Kasumi-1 (cell line): Measurements from ENCODE around the gene TACR3.
"Not testable (repeated sequence)": the region's sequence is repeated elsewhere in the genome, so short reads cannot be mapped to it uniquely, and the experiment has no call there.

ENCODE experiments used
- DNase-seq, 2 experiments: peaks; one replicate each; lab custom pipeline; 2025; lab: John Stamatoyannopoulos, UW

TACR3 gene, protein sequence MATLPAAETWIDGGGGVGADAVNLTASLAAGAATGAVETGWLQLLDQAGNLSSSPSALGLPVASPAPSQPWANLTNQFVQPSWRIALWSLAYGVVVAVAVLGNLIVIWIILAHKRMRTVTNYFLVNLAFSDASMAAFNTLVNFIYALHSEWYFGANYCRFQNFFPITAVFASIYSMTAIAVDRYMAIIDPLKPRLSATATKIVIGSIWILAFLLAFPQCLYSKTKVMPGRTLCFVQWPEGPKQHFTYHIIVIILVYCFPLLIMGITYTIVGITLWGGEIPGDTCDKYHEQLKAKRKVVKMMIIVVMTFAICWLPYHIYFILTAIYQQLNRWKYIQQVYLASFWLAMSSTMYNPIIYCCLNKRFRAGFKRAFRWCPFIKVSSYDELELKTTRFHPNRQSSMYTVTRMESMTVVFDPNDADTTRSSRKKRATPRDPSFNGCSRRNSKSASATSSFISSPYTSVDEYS

DNA sequence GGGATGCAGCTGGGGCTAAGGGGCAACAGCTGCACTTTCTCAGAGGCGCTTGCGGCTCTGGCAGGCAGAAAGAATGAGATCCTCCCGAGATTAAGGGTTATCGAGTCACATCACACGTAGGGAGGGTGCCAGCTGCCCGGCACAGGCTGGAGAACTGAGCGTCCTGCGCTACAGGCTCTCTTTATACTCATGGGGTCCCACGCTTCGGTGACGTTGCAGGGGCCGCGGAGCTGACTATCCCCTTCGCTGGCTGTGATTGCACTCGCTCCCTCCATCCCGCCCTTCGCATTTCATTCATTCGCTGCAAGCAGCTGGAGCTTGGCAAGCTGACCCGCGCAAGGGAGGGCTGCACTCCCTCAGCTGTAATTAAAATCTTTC lies at the start of gene TACR3:
Gene TACR3 (minus strand): TSS at position 156 of the 378 bp plus-strand sequence. CDS start 310 bp downstream, outside the sequence.
- DNase-seq, result no peak

- DNase-seq, result no peak
These were observed 37.8 kb upstream of the TACR3 start for GRCh38 chr4:103757631-103758030.

- DNase-seq, result no peak
These were observed 37.0 kb upstream of the TACR3 start for GRCh38 chr4:103756741-103757140.

GRCh38 chr4:103754844-103755243 lies 35.1 kb upstream of the TACR3 start:
- no peak for DNase-seq

- no peak for DNase-seq
These were observed 34.3 kb upstream of the TACR3 start for GRCh38 chr4:103753868-103754653.

- DNase-seq, result not testable (repeated sequence)
These were observed 3.4 kb upstream of the TACR3 start for GRCh38 chr4:103723150-103723549.

- no peak for DNase-seq
These were observed 1.5 kb upstream of the TACR3 start for GRCh38 chr4:103721251-103721650.

GRCh38 chr4:103720661-103721060 lies 876 bp upstream of the TACR3 start:
- DNase-seq, result no peak

- no peak for DNase-seq
These were observed 518 bp downstream of the TACR3 start for GRCh38 chr4:103719105-103719829.

DNA sequence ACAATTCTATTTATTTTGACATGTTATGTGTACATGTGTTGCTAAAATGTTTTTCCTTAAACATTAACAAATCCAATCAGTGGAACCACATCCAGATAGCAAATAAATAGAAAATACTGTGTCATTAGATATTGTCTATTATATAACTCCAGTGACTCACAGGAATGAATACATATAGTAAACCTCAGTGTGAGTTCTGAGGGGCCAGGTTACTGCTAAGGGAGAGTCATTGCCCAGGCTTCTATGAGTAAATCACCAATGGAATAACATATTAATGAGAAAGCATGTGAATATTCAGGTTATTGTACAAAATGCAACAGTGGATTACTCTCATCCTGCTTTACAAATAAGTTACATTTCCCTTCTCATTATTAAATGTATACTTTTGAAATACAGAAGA lies 27.2 kb downstream of the TACR3 start:
- DNase-seq, result no peak

DNA sequence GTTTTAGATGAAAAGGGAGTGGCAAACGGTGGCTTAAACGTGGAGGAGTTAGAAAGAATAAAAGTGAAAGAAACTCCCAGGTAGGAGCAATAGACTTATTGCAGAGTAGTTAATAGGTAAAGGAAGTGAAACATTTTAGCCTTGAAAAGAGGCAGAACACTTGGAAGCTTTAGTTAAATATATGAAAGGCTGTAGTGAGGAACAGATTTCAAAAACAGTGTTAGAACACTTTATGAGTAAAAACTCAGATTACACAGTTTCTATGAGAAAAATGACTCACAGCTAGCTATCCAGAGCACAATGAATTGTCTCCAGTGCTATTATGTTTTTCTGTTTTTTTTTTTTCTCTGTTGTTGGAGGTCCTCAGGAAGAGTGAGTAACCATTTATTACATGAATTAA lies 45.8 kb downstream of the TACR3 start:
- DNase-seq, result no peak

- not testable (repeated sequence) for DNase-seq
These were observed 53.0 kb downstream of the TACR3 start for GRCh38 chr4:103666764-103667163.

- DNase-seq, result no peak
These were observed 55.2 kb downstream of the TACR3 start for GRCh38 chr4:103664436-103665075.

GRCh38 chr4:103648541-103648940 lies 71.2 kb downstream of the TACR3 start:
- no peak for DNase-seq

GRCh38 chr4:103645991-103646390 lies 73.8 kb downstream of the TACR3 start:
- no peak for DNase-seq

DNA sequence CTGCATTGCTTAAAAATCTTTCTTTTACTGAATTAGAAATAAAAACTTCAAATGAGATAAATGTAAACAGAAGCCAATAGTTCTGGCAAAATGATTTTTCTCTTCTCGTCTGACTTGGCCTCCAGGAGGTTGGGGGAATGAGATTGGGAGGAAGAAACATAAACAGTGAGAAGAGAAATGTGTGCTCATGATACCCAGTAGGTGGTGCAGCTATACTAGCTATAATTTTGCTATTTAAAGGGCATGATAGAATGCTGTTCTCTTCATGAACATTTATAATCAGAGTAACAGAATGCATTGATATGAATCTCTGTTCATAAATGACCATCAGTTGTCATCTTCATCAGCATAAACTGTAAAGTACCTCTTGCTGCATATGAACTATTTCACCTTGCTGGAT lies 85.5 kb downstream of the TACR3 start:
- DNase-seq, result peak; percentile 45 to 67

- DNase-seq, result no peak
These were observed 93.5 kb downstream of the TACR3 start for GRCh38 chr4:103626296-103626695.

- DNase-seq, result no peak
These were observed 127.9 kb downstream of the TACR3 start for GRCh38 chr4:103591841-103592240.

GRCh38 chr4:103567591-103567990 lies 152.2 kb downstream of the TACR3 start:
- no peak for DNase-seq

- not testable (repeated sequence) for DNase-seq
These were observed 160.6 kb downstream of the TACR3 start for GRCh38 chr4:103559178-103559577.
